Panc1 (cell line): Measurements from ENCODE around the gene NFIB. TPM values are rescaled to one million over a fixed set of nuclear protein-coding genes. Genes with fewer than 3 reads are reported as not detected.

Source experiments
- ATAC-seq: fragments of 200-7000 bp; cut with Tn5 transposase; 2 replicates; pipeline ENCODE4 v1.9.1; 2020; ENCODE audit warnings: mild to moderate bottlenecking, moderate library complexity
- BruUV-seq: library from RNA; stranded (reverse); fragments of 400-500 nt; replicated peaks from 2 replicates; lab custom pipeline; 2021; lab: Mats Ljungman, UMichigan
- CTCF ChIA-PET: fragments of 300-600 bp; sonication (Branson Sonifier 250); formaldehyde crosslinking; loops from one replicate; lab custom pipeline; 2022; ENCODE audit warnings: antibody characterized with exemption; lab: Charles Lee
- POLR2A ChIA-PET: fragments of 300-600 bp; sonication (Branson Sonifier 250); formaldehyde crosslinking; loops from one replicate; lab custom pipeline; 2022; ENCODE audit warnings: antibody characterized with exemption; lab: Charles Lee
- DNase-seq: peaks from one replicate; pipeline ENCODE4 v3.0.0-alpha.2; 2010; ENCODE audit warnings: low read depth, low spot score
- H3K27ac ChIP-seq: 2 replicates; pipeline ENCODE4 v1.5.1; 2011; ENCODE audit warnings: mild to moderate bottlenecking, low read length, inconsistent platforms
- H3K27me3 ChIP-seq: fragments of 200-500 bp; sonication (Bioruptor generic); 2 replicates; pipeline ENCODE4 v1.6.0; 2014; ENCODE audit warnings: low read length, inconsistent platforms; ENCODE audit not compliant: control insufficient read depth, insufficient read depth
- H3K36me3 ChIP-seq: fragments of 200-500 bp; sonication (Bioruptor generic); 2 replicates; pipeline ENCODE4 v1.5.1; 2014; ENCODE audit warnings: inconsistent platforms, mild to moderate bottlenecking, low read length, moderate library complexity; ENCODE audit not compliant: control insufficient read depth, insufficient read depth
- H3K4me1 ChIP-seq: 2 replicates; pipeline ENCODE4 v1.5.1; 2011; ENCODE audit warnings: inconsistent platforms, mild to moderate bottlenecking, low read length, moderate library complexity; ENCODE audit not compliant: control insufficient read depth, insufficient read depth
- H3K4me3 ChIP-seq, 2 experiments: 2 replicates each; pipeline ENCODE4 v1.5.1; 2011 to 2012; ENCODE audit warnings: low read depth in 2 of 2, low read length in 2 of 2, mild to moderate bottlenecking in 2 of 2, inconsistent platforms in 1 of 2, moderate library complexity in 1 of 2
- H3K9me3 ChIP-seq: fragments of 200-500 bp; sonication (Bioruptor generic); 2 replicates; pipeline ENCODE4 v1.5.1; 2014; ENCODE audit warnings: low read depth, mild to moderate bottlenecking, inconsistent platforms, low read length, moderate library complexity; ENCODE audit not compliant: control insufficient read depth, insufficient read depth
- POLR2AphosphoS5 ChIP-seq: IDR thresholded peaks from 2 replicates; pipeline ENCODE4 v1.6.1; 2012; ENCODE audit warnings: mild to moderate bottlenecking, low read depth, low read length, moderate library complexity
- SIN3A ChIP-seq: IDR thresholded peaks from 2 replicates; pipeline ENCODE4 v1.6.1; 2012; ENCODE audit warnings: low read depth, mild to moderate bottlenecking, low read length, moderate library complexity, borderline replicate concordance; ENCODE audit not compliant: insufficient read depth
- TCF7L2 ChIP-seq: IDR thresholded peaks from 2 replicates; pipeline ENCODE4 v1.6.1; 2011; ENCODE audit warnings: mild to moderate bottlenecking, low read depth, low read length, inconsistent platforms
- in situ Hi-C: cut with HindIII; loops from 2 replicates; pipeline ENCODE4 v1.10.0; 2016; ENCODE audit warnings: low sequenced_read_pairs, low pct_unique_long_range_greater_than_20kb
- intact Hi-C: fragments of 100-400 bp; cut with micrococcal nuclease; formaldehyde crosslinking; loops from one replicate; pipeline ENCODE4 v1.10.0; 2022; ENCODE audit not compliant: unreplicated experiment
- total RNA-seq: library from RNA; stranded (reverse); gene quantifications from one replicate; pipeline ENCODE4 v1.2.1, GENCODE V29; 2021; ENCODE audit not compliant: unreplicated experiment
- TF ChIP-seq, protein P1 (sequence below): fragments of 450-650 bp; IDR thresholded peaks from 2 replicates; pipeline ENCODE4 v1.5.1; 2017; ENCODE audit warnings: mild to moderate bottlenecking
- TF ChIP-seq, protein P2 (sequence below), 2 experiments: IDR thresholded peaks; 2 replicates each; pipeline ENCODE4 v1.6.1; 2011 to 2012; ENCODE audit warnings: low read depth in 2 of 2, control low read depth in 1 of 2, low read length in 1 of 2, mild to moderate bottlenecking in 1 of 2, moderate library complexity in 1 of 2; ENCODE audit not compliant: insufficient read depth in 1 of 2

NFIB gene
- total RNA-seq, 1 experiment from 2014 or later = 26.7 TPM

DNA sequence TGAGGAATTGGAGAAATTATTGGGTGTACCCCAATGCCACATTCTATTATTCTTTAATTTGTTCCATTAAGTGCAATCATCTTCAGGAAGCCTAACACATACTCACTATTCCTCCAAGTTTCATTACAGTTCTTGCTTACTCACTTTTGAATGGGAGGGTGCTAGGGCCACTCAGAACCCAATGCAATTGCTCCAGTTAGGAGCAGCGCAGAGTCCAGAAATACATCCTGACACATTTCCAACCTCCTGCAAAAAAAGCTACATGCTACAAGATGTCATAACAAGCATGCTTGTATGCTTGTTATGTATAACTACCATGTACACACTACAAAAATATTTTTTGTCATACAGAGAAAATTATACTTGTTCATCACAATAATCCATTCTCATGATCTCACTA lies 27.8 kb downstream of the NFIB start:
- Histone ChIP-seq H3K27me3 (no peaks in the 10 kb centered on the region), H3K4me3 (no peak overlapping the region), H3K4me1 (peaks cover 9% of the 10 kb centered on the region), H3K9me3 (no peaks in the 10 kb centered on the region), H3K27ac (no peak overlapping the region), H3K36me3 (no peaks in the 10 kb centered on the region)
- no peak for TF ChIP-seq TCF7L2
- ChIA-PET CTCF (no interaction called here), POLR2A (no interaction called here)
- in situ Hi-C loops = no loop called here
- DNase-seq = no peak
- BruUV-seq = no TSS peak
- no peak for ATAC-seq
- intact Hi-C loops = no loop called here

DNA sequence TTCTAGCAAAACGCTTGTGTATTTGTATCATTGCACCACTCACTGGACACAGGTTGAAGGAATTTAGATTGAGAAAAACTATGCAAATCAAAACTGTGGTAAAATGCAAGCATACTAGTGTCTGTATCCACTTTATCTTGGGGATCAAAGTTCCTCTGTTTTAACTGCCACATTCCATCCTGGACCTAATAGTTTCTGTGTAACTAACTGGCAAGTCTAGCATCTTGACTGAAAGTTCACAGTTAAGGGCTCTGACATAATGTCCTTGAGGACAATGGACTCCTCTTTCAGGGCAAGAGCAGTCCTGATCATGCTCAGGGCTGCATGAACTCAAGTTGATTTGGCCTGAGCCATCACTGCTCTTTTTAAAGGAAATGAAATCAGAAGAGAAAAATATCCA lies 30.7 kb downstream of the NFIB start:
- H3K9me3 ChIP-seq = no peaks in the 10 kb centered on the region
- DNase-seq (no peak), ATAC-seq (no peak)
- intact Hi-C loops = no loop called here
- H3K27me3 ChIP-seq = no peaks in the 10 kb centered on the region
- BruUV-seq = no TSS peak
- no peaks in the 10 kb centered on the region for H3K36me3 ChIP-seq
- no peak for TF ChIP-seq TCF7L2
- no peak for TF ChIP-seq SIN3A
- TF ChIP-seq, protein P1, sequence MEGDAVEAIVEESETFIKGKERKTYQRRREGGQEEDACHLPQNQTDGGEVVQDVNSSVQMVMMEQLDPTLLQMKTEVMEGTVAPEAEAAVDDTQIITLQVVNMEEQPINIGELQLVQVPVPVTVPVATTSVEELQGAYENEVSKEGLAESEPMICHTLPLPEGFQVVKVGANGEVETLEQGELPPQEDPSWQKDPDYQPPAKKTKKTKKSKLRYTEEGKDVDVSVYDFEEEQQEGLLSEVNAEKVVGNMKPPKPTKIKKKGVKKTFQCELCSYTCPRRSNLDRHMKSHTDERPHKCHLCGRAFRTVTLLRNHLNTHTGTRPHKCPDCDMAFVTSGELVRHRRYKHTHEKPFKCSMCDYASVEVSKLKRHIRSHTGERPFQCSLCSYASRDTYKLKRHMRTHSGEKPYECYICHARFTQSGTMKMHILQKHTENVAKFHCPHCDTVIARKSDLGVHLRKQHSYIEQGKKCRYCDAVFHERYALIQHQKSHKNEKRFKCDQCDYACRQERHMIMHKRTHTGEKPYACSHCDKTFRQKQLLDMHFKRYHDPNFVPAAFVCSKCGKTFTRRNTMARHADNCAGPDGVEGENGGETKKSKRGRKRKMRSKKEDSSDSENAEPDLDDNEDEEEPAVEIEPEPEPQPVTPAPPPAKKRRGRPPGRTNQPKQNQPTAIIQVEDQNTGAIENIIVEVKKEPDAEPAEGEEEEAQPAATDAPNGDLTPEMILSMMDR = no peak
- no peak for TF ChIP-seq POLR2AphosphoS5
- TF ChIP-seq, protein P2, sequence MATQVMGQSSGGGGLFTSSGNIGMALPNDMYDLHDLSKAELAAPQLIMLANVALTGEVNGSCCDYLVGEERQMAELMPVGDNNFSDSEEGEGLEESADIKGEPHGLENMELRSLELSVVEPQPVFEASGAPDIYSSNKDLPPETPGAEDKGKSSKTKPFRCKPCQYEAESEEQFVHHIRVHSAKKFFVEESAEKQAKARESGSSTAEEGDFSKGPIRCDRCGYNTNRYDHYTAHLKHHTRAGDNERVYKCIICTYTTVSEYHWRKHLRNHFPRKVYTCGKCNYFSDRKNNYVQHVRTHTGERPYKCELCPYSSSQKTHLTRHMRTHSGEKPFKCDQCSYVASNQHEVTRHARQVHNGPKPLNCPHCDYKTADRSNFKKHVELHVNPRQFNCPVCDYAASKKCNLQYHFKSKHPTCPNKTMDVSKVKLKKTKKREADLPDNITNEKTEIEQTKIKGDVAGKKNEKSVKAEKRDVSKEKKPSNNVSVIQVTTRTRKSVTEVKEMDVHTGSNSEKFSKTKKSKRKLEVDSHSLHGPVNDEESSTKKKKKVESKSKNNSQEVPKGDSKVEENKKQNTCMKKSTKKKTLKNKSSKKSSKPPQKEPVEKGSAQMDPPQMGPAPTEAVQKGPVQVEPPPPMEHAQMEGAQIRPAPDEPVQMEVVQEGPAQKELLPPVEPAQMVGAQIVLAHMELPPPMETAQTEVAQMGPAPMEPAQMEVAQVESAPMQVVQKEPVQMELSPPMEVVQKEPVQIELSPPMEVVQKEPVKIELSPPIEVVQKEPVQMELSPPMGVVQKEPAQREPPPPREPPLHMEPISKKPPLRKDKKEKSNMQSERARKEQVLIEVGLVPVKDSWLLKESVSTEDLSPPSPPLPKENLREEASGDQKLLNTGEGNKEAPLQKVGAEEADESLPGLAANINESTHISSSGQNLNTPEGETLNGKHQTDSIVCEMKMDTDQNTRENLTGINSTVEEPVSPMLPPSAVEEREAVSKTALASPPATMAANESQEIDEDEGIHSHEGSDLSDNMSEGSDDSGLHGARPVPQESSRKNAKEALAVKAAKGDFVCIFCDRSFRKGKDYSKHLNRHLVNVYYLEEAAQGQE (IDR thresholded peaks at IDR 0.05; ENCODE audit: insufficient read depth in 1 of 2, low read depth in 2 of 2, low read length in 1 of 2) = no peak
- H3K27ac ChIP-seq = no peak overlapping the region
- in situ Hi-C loops = no loop called here
- POLR2A ChIA-PET = no interaction called here
- H3K4me3 ChIP-seq = no peak overlapping the region
- H3K4me1 ChIP-seq = peaks cover 9% of the 10 kb centered on the region
- CTCF ChIA-PET = no interaction called here

DNA sequence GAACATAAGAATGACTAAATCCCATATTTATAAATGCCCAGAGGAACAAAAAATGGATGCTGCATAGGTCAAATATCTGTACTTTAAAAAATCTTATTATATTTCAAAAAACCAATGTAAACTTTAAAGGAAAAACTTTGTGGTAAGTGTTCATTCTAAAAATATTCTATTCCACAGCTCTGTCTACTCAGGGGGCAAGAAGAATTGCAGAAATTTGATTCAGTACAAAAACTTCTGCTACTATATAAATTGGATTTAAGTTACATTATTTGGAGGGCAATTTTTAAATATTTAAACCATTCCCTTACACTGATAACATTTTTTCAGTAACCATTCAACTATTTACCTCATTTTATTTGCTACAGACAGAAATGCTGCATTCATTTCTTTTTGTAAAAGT lies 32.1 kb downstream of the NFIB start:
- intact Hi-C loops = no loop called here
- TF ChIP-seq POLR2AphosphoS5 = no peak
- no peak for TF ChIP-seq SIN3A
- Histone ChIP-seq H3K4me3 (no peak overlapping the region), H3K27ac (no peak overlapping the region), H3K27me3 (no peaks in the 10 kb centered on the region), H3K36me3 (no peaks in the 10 kb centered on the region), H3K9me3 (no peaks in the 10 kb centered on the region), H3K4me1 (peaks cover 9% of the 10 kb centered on the region)
- in situ Hi-C loops = no loop called here
- CTCF ChIA-PET = no interaction called here
- ATAC-seq (no peak), DNase-seq (no peak)
- no TSS peak for BruUV-seq
- POLR2A ChIA-PET = no interaction called here
